HUES48 (cell line): ENCODE data around the gene RAB1B.
A peak's percentile ranks its signal among the peaks of the same experiment; 100 is the strongest.

ENCODE experiments used
- H3K27ac ChIP-seq: one replicate; pipeline ENCODE4 v1.7.0; 2013; ENCODE audit warnings: low read depth, low read length, inconsistent platforms
- H3K27me3 ChIP-seq: 2 replicates; pipeline ENCODE4 v1.6.1; 2013; ENCODE audit warnings: mild to moderate bottlenecking, low read length; ENCODE audit not compliant: control insufficient read depth, insufficient read depth
- H3K36me3 ChIP-seq: 2 replicates; pipeline ENCODE4 v1.6.1; 2013; ENCODE audit warnings: low read length; ENCODE audit not compliant: control insufficient read depth, insufficient read depth
- H3K4me1 ChIP-seq: 2 replicates; pipeline ENCODE4 v1.6.1; 2013; ENCODE audit warnings: mild to moderate bottlenecking, low read length; ENCODE audit not compliant: control insufficient read depth, insufficient read depth
- H3K4me3 ChIP-seq: 2 replicates; pipeline ENCODE4 v1.5.1; 2013; ENCODE audit warnings: mild to moderate bottlenecking, low read depth, low read length
- H3K9ac ChIP-seq: 2 replicates; pipeline ENCODE4 v1.6.1; 2013; ENCODE audit warnings: mild to moderate bottlenecking, low read depth, low read length, moderate library complexity
- H3K9me3 ChIP-seq: 2 replicates; pipeline ENCODE4 v1.6.1; 2013; ENCODE audit warnings: low read length; ENCODE audit not compliant: control insufficient read depth, insufficient read depth

RAB1B gene

DNA sequence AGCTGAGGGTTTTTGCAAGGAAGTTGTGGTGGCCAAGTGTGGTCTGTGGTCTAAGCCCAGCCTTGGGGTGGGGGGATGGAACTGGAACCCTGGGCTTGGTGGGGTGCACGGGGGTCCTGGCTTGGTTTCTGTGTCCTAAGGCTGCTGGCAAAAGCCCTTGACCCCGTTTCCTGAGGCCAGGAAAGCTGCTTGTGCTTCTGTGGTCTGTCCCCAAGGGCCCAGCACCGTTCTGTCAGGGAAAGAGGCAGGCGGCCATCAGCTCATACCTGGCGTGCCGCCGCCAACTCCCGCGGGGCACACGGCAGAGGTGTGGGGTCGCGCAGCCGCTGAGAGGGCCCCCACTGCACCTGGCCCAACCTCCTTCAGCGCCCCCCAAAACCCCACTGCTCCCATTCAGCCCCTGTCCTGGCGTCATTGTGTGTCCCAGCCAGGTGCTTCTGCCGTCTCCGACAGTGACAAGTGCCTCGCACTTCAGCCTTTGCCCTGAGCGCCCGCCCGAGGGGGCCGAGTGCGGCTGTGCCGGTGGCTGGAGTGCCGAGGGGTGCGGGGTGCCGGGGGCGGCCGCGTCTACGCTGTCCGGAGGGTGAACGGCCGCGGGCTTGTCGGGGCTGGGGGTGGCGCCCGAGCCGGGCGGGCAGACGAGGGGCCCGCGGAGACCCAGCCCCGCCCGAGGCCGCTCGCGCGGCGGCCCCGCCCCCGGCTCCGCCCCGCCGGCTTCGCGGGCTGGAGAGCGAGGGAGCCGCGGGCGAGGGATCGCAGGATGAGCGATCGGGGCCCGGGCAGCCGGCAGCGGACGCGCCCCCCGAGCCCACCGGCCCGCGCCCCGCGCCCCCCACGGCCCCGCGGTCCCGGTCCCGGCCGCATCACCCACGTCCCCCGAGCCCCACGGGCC is 9.3 kb downstream of the RAB1B start, which contains the start of gene CNIH2:
TSS of gene CNIH2 (plus strand) at position 705 of the 892 bp plus-strand sequence. CDS start 282 bp downstream, outside the sequence.
- Histone ChIP-seq H3K4me3 (peak within 1 kb of the TSS; percentile 60), H3K27me3 (no peaks in the 10 kb centered on the region), H3K36me3 (peaks cover 25% of the 10 kb centered on the region), H3K27ac (peak within 1 kb of the TSS; percentile 20), H3K9me3 (no peaks in the 10 kb centered on the region), H3K9ac (no peak within 1 kb of the TSS), H3K4me1 (peaks cover 5% of the 10 kb centered on the region)

DNA sequence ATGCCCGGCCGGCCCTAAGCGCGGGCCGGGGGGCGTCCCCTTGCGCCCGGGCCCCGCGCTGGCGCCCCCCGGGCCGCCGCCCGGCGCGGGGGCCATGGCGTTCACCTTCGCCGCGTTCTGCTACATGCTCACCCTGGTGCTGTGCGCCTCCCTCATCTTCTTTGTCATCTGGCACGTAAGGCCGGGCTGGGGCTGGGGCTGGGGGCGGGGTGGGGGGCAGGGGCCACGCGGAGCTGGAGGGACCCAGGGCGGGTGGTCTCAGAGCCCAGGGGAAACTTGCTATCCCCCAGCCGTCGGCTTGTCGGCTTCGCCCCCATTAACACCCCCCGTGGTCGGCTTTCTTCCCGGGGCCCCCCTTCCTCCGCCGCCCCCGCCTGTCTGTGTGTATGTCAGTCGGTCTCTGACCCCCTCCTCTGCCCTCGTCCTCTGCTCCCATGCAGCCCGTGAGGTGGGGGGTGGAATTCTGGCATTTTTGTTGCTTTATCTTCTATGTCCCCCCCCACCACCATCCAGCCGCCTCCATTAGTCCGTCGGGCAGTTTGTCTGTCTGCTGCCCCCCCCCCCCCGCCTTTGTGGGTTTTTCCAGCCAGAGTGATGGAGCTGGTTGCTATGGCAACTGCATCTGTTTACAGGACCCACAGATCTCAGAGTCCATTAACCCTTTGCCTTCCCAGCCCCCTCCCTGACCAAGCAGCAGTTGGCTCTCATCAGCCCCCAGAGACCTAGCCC is 10.1 kb downstream of the RAB1B start:
- Histone ChIP-seq H3K36me3 (peaks cover 20% of the 10 kb centered on the region), H3K4me3 (peak overlapping the region; percentile 55), H3K27me3 (no peaks in the 10 kb centered on the region), H3K4me1 (peaks cover 9% of the 10 kb centered on the region), H3K9ac (no peak overlapping the region), H3K9me3 (no peaks in the 10 kb centered on the region), H3K27ac (no peak overlapping the region)

DNA sequence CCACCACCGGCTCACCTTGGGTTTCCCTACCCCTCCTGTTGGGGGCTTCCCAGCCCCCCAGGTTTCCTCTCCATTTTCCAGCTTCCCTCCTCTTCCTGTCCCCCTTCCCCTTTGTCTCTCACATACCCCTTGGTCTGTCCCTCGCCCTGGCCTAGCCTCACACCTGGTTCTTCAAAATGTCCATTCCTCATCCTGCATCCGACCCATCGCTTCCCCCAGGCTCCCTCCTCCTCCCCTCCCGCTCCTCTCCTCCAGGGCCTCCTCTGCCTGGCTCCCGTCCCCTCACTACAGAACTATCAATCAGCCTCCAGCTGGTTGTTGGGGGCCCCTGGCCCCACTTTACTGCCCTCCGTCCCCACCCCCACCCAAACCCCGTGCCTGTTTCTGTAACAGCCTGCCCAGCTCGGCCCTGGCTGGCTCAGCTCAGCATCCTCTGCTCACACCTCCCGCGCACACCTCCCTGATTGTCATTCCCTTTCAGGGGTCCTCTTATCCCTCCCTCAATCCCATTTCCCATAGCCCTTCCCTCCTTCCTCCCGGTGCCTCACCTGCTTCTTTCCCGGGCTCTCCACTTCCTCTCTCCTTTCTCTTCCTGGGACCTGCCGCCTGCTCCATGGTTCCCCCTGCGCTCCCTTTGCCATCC is 10.8 kb downstream of the RAB1B start:
- no peak overlapping the region for H3K9ac ChIP-seq
- H3K9me3 ChIP-seq: no peaks in the 10 kb centered on the region
- H3K4me1 ChIP-seq: peaks cover 9% of the 10 kb centered on the region
- no peaks in the 10 kb centered on the region for H3K27me3 ChIP-seq
- peak overlapping the region; percentile 45 for H3K4me3 ChIP-seq
- H3K27ac ChIP-seq: no peak overlapping the region
- H3K36me3 ChIP-seq: peaks cover 17% of the 10 kb centered on the region

DNA sequence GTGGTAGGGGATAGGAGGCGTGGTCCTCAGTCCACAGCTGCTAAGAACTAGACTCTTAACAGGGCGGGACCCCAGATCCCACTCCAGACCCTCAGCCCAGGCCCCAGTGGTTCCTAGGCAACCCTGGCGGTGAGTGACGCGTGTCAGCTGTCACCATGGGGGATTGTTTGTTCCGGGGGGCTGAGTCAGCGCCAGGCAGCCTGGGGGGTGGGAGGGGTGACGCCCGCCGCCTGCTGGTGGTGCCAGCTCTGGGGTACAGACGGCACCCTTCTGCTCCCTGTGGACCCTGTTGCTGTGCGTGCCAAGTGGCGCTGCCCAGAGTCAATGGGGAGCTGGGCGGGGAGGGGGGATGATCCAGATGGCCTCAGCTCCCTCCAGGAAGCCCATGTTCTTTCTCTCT is 12.0 kb downstream of the RAB1B start:
- Histone ChIP-seq H3K27ac (no peak overlapping the region), H3K9ac (no peak overlapping the region), H3K4me1 (peaks cover 9% of the 10 kb centered on the region), H3K36me3 (peaks cover 20% of the 10 kb centered on the region), H3K9me3 (no peaks in the 10 kb centered on the region), H3K4me3 (no peak overlapping the region), H3K27me3 (no peaks in the 10 kb centered on the region)

DNA sequence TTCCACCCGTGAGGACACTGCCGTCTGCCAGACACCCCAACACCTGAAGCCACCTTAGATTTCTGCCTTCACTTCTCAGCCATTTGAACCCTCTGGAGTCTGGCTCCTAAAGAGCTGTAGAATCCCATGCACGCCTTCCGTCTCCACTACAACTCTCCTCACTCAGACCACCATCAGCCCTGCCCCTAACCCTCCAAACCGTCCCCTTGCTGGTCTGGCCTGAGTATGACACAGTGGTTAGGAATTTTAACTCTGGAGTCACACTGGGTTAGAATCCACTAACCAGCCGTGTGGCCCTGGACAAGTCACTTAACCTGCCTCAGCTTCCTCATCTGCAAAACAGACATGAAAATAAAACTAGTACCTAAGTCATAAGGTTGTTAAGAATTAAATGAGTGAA is 12.6 kb downstream of the RAB1B start:
- Histone ChIP-seq H3K4me1 (peaks cover 9% of the 10 kb centered on the region), H3K27me3 (no peaks in the 10 kb centered on the region), H3K9ac (no peak overlapping the region), H3K27ac (no peak overlapping the region), H3K36me3 (peaks cover 23% of the 10 kb centered on the region), H3K4me3 (no peak overlapping the region), H3K9me3 (no peaks in the 10 kb centered on the region)

DNA sequence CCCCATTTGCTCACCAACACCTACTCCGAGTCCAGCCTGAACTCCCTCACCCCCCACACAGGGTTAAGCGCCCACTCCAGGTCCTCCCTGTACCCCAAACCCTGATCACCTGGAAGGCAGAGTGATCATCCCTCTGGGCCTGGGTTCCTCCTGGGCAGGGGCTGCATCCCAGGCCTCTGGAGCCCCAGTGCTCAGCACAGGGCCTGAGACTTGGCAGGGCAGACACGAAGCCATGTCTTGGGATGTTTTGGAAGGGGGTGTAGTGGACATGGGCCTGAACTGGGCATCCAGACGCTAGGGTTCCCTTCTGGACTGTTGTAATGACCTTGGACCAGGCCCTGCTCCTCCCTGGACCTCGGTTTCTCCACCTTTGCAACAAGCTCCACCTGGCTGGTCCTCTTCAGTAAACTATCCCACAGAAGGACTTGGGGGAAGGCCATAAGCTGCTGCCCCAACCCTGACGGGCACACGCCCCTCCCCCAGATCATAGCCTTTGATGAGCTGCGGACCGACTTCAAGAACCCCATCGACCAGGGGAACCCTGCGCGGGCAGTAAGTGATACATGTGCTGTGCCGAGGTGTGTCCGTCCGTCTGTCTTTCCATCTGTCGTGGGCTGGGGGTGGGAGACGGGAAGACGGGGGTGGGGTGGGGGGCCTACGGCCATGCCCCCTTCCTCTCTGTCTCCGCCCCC is 13.5 kb downstream of the RAB1B start:
- Histone ChIP-seq H3K9ac (no peak overlapping the region), H3K36me3 (peaks cover 19% of the 10 kb centered on the region), H3K27me3 (no peaks in the 10 kb centered on the region), H3K4me3 (no peak overlapping the region), H3K27ac (no peak overlapping the region), H3K9me3 (no peaks in the 10 kb centered on the region), H3K4me1 (peaks cover 9% of the 10 kb centered on the region)

DNA sequence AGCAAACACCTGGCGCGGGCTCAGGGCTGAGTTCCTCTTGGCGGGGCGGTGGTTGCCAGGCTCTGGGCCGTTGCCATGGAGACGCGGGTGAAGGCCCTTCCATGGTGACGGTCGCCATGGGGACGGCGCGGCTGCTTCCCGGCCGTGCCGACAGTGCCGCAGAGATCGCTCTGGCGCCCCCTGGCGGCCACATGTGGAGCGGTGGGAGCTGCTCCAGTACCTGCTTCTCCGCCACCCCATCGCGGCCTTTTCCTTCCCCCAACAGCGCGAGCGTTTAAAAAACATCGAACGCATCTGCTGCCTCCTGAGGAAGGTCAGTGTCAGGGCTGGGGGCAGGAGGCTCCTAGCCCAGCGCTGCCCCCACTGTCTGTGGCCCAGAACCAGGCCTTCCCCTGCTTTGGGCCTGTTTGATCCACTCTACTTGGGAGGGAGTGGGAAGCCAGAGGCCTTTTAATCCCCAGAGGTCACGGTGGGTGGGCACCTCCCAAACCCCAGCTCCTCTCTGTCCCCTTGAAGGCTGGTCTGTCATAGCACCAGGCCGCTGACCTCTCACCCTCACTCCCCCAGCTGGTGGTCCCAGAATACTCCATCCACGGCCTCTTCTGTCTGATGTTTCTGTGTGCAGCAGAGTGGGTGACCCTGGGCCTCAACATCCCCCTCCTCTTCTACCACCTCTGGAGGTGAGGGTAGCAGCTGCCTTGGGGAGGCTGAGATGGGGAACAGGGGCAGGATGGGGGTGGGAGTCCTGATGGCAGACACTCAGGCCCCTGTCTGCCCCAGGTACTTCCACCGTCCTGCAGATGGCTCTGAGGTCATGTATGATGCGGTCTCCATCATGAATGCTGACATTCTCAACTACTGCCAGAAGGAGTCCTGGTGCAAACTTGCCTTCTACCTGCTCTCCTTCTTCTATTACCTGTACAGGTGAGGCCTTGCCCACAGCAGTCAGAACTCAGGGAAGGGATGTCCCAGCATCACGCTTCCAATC is 14.3 kb downstream of the RAB1B start:
- Histone ChIP-seq H3K27me3 (no peaks in the 10 kb centered on the region), H3K9me3 (no peaks in the 10 kb centered on the region), H3K4me1 (peaks cover 9% of the 10 kb centered on the region), H3K9ac (no peak overlapping the region), H3K27ac (peak overlapping the region; percentile 60), H3K36me3 (peaks cover 19% of the 10 kb centered on the region), H3K4me3 (no peak overlapping the region)

DNA sequence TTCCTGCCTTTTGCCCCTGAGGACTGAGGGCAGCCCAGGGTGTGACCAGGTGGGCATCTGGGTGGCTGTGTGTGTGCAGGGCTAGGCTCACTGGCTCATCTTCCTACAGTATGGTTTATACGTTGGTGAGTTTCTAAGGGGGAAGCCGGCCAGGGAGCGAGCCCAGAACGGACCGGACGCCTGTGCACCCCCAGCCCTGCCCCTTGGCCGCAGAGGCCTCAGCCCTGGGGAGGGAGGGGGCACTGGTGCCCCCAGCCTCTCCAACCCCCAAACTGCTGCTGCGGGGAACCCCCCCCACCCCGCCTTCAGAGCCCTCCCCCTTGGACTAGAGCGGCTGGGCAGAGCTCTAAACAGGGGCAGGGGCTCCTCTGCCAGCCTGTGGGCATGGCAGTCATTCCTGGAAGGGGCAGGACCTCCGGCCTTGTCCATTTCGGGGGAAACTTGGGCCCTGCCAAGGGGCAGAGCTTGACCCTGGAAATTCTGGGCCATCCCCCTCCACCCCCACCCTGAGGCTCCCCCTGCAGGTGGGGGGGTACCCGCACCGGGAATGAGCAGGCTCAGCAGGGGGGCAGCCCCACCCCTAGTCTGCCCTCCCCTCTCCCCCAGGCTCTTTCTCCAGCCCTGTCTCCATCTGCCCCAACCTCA is 15.1 kb downstream of the RAB1B start:
- Histone ChIP-seq H3K27me3 (no peaks in the 10 kb centered on the region), H3K27ac (no peak overlapping the region), H3K9ac (no peak overlapping the region), H3K9me3 (no peaks in the 10 kb centered on the region), H3K4me3 (no peak overlapping the region), H3K4me1 (peaks cover 9% of the 10 kb centered on the region), H3K36me3 (peaks cover 19% of the 10 kb centered on the region)

DNA sequence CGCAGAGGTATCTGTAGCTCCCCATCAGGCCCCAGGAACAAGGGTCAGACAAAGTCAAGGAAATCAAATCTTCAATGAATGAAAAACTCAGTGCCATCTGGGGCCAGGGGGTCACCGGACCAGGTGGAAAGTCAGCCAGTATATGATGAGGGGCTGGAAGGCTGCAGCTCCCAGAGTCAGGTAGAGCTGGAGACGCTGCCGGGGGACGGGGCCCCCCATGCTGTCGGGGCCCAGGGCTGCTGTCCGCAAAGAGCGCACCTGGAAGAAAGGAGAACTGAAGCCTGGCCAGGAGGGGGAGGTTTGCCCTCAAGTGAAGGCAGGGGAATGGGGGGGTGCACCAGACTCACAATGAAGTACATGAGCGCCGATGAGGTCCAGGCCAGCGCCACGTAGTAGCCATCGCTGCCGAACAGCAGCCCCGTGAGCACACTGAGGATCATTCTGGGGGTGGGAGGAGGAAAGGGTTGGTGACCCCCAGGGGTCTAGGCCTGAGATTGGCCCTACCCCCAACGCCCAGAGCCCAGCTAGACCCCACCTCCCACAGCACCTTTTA is 16.2 kb downstream of the RAB1B start:
- Histone ChIP-seq H3K27ac (no peak overlapping the region), H3K27me3 (no peaks in the 10 kb centered on the region), H3K4me3 (no peak overlapping the region)

More for the DNA sequence above, 16.2 kb downstream of the RAB1B start:
- Histone ChIP-seq H3K4me1 (peaks cover 9% of the 10 kb centered on the region), H3K36me3 (peaks cover 19% of the 10 kb centered on the region), H3K9ac (no peak overlapping the region), H3K9me3 (no peaks in the 10 kb centered on the region)
